HUES6 (cell line): ENCODE results near the gene KRTAP5-1.

Experiments
- H3K27ac ChIP-seq: 2 replicates; pipeline ENCODE4 v1.7.0; 2013; ENCODE audit warnings: low read depth, mild to moderate bottlenecking, low read length, inconsistent platforms
- H3K27me3 ChIP-seq: 2 replicates; pipeline ENCODE4 v1.6.1; 2013; ENCODE audit warnings: low read length; ENCODE audit not compliant: control insufficient read depth, insufficient read depth
- H3K36me3 ChIP-seq: 2 replicates; pipeline ENCODE4 v1.6.1; 2013; ENCODE audit warnings: low read length; ENCODE audit not compliant: control insufficient read depth, insufficient read depth
- H3K4me1 ChIP-seq: 2 replicates; pipeline ENCODE4 v1.6.1; 2013; ENCODE audit warnings: low read length; ENCODE audit not compliant: control insufficient read depth, insufficient read depth
- H3K4me3 ChIP-seq: 2 replicates; pipeline ENCODE4 v1.5.1; 2013; ENCODE audit warnings: low read depth, low read length
- H3K9ac ChIP-seq: one replicate; pipeline ENCODE4 v1.6.1; 2013; ENCODE audit warnings: mild to moderate bottlenecking, low read length
- H3K9me3 ChIP-seq: 2 replicates; pipeline ENCODE4 v1.6.1; 2013; ENCODE audit warnings: low read depth, low read length; ENCODE audit not compliant: control insufficient read depth, insufficient read depth

KRTAP5-1 gene

DNA sequence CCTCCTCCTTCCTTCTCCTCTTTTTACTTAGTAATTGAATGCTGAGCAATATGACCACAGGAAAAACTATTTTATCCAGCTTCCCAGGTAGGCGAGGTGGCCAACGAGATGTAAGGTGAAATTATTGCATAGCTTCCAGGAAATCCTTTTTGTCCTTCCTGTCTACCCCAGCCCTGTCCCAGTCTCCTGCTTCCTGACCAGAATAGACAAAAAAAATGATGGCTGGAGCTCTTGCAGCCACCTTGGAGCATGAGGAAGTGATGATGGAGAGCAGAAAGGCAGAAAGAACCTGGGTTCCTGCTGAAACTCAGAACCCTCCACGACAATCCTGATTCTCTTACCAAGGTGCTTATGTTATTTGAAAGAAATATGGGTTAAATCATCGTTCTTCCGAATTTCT, 46.9 kb downstream of the KRTAP5-1 start:
- no peaks in the 10 kb centered on the region for H3K9me3 ChIP-seq
- peaks cover 5% of the 10 kb centered on the region; the same call in 1 of the 2 replicates for H3K4me1 ChIP-seq
- H3K27ac ChIP-seq: no peak overlapping the region
- H3K27me3 ChIP-seq: peaks cover 42% of the 10 kb centered on the region
- no peak overlapping the region for H3K9ac ChIP-seq
- no peaks in the 10 kb centered on the region for H3K36me3 ChIP-seq
- no peak overlapping the region for H3K4me3 ChIP-seq

DNA sequence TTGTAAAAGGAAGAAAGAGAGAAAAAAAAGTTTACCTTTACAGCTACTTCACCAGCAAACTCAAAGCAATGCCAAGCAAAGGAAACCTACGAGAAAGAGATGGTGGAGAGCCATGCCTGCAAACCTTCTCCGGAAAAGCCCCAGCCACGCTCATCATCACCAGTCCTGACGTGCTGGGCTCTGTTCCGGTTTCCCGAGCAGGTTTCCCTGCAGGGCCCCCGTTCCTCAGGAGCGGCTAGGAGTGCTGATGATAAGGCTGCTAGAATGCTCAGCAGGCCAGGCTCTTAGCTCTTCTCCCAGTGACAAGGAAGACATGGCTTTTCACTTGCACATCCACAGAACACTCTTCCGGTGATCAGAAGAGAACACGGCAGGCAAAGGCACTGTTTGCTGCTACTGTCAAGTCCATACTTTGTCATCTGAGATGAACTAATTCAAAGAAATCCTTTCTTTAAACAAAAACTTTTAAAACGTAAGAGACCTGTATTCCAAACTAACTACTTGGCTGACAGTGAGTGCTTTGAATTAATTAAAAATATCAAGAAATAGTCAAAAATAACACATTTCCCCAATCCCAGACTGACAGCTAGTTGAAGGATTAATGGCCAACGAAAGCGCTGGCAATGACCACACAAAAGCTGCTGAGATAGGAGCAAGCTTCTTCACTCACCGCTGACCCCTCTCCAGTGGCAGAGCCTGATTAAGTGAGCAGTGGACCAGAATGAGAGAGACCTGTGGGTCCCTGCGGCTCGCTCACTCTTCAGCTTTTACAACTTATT, 48.8 kb downstream of the KRTAP5-1 start:
- Histone ChIP-seq H3K27me3 (peaks cover 29% of the 10 kb centered on the region), H3K27ac (no peak overlapping the region), H3K9me3 (no peaks in the 10 kb centered on the region), H3K9ac (no peak overlapping the region), H3K36me3 (no peaks in the 10 kb centered on the region), H3K4me3 (no peak overlapping the region), H3K4me1 (peaks cover 5% of the 10 kb centered on the region; the same call in 1 of the 2 replicates)

DNA sequence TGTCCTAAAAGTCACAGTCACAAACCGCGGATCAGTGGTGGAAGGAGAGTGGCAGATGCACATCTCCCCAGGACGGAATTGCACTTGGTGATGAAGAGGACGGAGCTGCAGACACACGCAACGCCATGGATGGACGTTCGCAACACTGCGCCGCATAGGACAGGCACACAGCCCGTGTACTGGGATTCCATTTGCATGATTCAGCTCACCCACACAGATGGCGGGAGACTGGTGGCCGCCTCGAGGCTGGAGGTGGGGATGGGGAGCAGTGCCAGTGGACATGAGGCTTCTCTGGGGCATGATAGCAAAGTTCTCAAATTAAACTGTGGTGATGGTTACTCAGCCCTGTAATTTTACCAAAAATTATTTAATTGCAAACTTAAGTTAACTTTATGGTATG, 50.4 kb downstream of the KRTAP5-1 start:
- H3K27ac ChIP-seq: no peak overlapping the region
- H3K9ac ChIP-seq: no peak overlapping the region
- no peaks in the 10 kb centered on the region for H3K36me3 ChIP-seq
- peaks cover 17% of the 10 kb centered on the region for H3K27me3 ChIP-seq
- no peak overlapping the region for H3K4me3 ChIP-seq
- no peaks in the 10 kb centered on the region for H3K9me3 ChIP-seq
- peaks cover 5% of the 10 kb centered on the region; the same call in 1 of the 2 replicates for H3K4me1 ChIP-seq
